DND-41 (cell line): ENCODE results near the gene APOC4.

ENCODE experiments used
- CTCF ChIP-seq: IDR thresholded peaks from 2 replicates; pipeline ENCODE4 v1.5.1; 2012; ENCODE audit warnings: borderline replicate concordance, low read length, moderate library complexity, mild to moderate bottlenecking; ENCODE audit not compliant: poor library complexity, severe bottlenecking; ENCODE audit errors: extremely low read depth
- EZH2 ChIP-seq: IDR thresholded peaks from 3 replicates; pipeline ENCODE4 v1.6.1; 2012; ENCODE audit warnings: borderline replicate concordance, low read depth, mild to moderate bottlenecking, moderate library complexity, low read length, inconsistent platforms; ENCODE audit not compliant: severe bottlenecking

DNA sequence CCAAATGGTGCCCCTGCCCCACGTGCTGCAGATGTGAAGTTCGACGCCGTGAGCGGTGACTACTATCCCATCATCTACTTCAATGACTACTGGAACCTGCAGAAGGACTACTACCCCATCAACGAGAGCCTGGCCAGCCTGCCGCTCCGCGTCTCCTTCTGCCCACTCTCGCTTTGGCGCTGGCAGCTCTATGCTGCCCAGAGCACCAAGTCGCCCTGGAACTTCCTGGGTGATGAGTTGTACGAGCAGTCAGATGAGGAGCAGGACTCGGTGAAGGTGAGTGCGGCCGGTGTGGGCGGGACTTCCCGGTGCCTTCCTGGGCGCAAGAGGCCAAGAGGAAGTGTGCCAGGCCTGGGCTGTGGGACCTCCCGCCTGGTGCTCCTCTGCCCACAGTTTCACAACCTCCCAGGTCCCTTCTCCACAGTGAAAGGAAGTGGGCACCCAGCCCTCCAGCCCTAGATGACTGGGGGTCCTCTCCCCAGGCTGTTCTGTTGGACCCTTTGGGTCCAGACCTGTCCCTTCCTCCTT is 45.2 kb downstream of the APOC4 start:
- TF ChIP-seq CTCF (no peak), EZH2 (no peak)
